Epithelial cell of esophagus (primary cell): ENCODE measurements around the gene ZNF835.

ENCODE experiments used
- DNase-seq: peaks from one replicate; pipeline ENCODE4 v3.0.0; 2010; ENCODE audit warnings: low read depth
- H3K4me3 ChIP-seq: 2 replicates; pipeline ENCODE4 v1.5.1; 2011; ENCODE audit warnings: mild to moderate bottlenecking, low read length, control low read depth
- CTCF ChIP-seq: IDR thresholded peaks from 2 replicates; pipeline ENCODE4 v1.5.1; 2011; ENCODE audit warnings: low read depth, mild to moderate bottlenecking, low read length, control low read depth, inconsistent platforms; ENCODE audit not compliant: insufficient read depth; ENCODE audit errors: missing control alignments

The ZNF835 gene

GRCh38 chr19:56664511-56664910, 7.0 kb downstream of the ZNF835 start:
- no peak overlapping the region for H3K4me3 ChIP-seq
- no peak for DNase-seq
- TF ChIP-seq CTCF, result no peak

GRCh38 chr19:56663931-56664500, 7.5 kb downstream of the ZNF835 start:
- no peak overlapping the region for H3K4me3 ChIP-seq
- no peak for DNase-seq
- no peak for TF ChIP-seq CTCF

GRCh38 chr19:56661248-56661647, 10.3 kb downstream of the ZNF835 start:
- H3K4me3 ChIP-seq, result no peak overlapping the region
- no peak for TF ChIP-seq CTCF
- no peak for DNase-seq

GRCh38 chr19:56660381-56661107, 11.0 kb downstream of the ZNF835 start:
- DNase-seq, result no peak
- TF ChIP-seq CTCF, result no peak
- no peak overlapping the region for H3K4me3 ChIP-seq

- no peak overlapping the region for H3K4me3 ChIP-seq
- no peak for DNase-seq
- TF ChIP-seq CTCF, result no peak
These were observed 17.4 kb downstream of the ZNF835 start for GRCh38 chr19:56654151-56654550.

- no peak for TF ChIP-seq CTCF
- DNase-seq, result no peak
- H3K4me3 ChIP-seq, result no peak overlapping the region
These were observed 28.0 kb downstream of the ZNF835 start for GRCh38 chr19:56643460-56643955.
